Activated CD8-positive, alpha-beta T cell treated with anti-CD3 and anti-CD28 coated beads for 36 hours (primary cell): Measurements from ENCODE around the gene BNC2. TPM values are rescaled to one million over a fixed set of nuclear protein-coding genes. Genes with fewer than 3 reads are reported as not detected.

Experiments used
- ATAC-seq: fragments of 200-7000 bp; cut with Tn5 transposase; one replicate; pipeline ENCODE4 v1.10.0; 2021; ENCODE audit warnings: mild to moderate bottlenecking, moderate library complexity
- CTCF ChIA-PET: fragments of 350-600 bp; sonication (Branson Sonifier 250); formaldehyde crosslinking; loops from one replicate; lab custom pipeline; 2021; ENCODE audit warnings: antibody characterized with exemption; lab: Charles Lee
- POLR2A ChIA-PET: fragments of 350-600 bp; sonication (Branson Sonifier 250); formaldehyde crosslinking; loops from one replicate; lab custom pipeline; 2021; ENCODE audit warnings: antibody characterized with exemption; lab: Charles Lee
- DNase-seq: peaks from one replicate; pipeline ENCODE4 v3.0.0-alpha.2; 2020
- H3K27ac Mint-ChIP-seq: one replicate; pipeline ENCODE4 v1.8.0; 2021; ENCODE audit warnings: mild to moderate bottlenecking, mixed read lengths
- H3K27me3 Mint-ChIP-seq: one replicate; pipeline ENCODE4 v1.8.0; 2021; ENCODE audit warnings: mixed read lengths
- H3K36me3 Mint-ChIP-seq: one replicate; pipeline ENCODE4 v1.8.0; 2021; ENCODE audit warnings: low read depth, mixed read lengths
- H3K4me1 Mint-ChIP-seq: one replicate; pipeline ENCODE4 v1.8.0; 2021; ENCODE audit warnings: low read depth, mixed read lengths
- H3K4me3 Mint-ChIP-seq: one replicate; pipeline ENCODE4 v1.8.0; 2021; ENCODE audit warnings: mild to moderate bottlenecking, moderate library complexity, mixed read lengths
- H3K9me3 Mint-ChIP-seq: one replicate; pipeline ENCODE4 v1.8.0; 2021; ENCODE audit warnings: mixed read lengths
- intact Hi-C: fragments of 100-400 bp; cut with micrococcal nuclease; formaldehyde crosslinking; loops from one replicate; pipeline ENCODE4 v1.10.0; 2022
- total RNA-seq, 2 experiments: library from RNA; stranded (reverse); gene quantifications; one replicate each; pipeline ENCODE4 v1.2.3, GENCODE V29; 2021
- TF ChIP-seq, protein P1 (sequence below): fragments of 200-600 bp; IDR thresholded peaks from one replicate; pipeline ENCODE4 v1.8.0; 2022; ENCODE audit warnings: antibody characterized with exemption, mild to moderate bottlenecking

BNC2 gene
- total RNA-seq, 2 experiments from 2014 or later = not detected

GRCh38 chr9:16371306-16371705, 499.2 kb downstream of the BNC2 start:
- intact Hi-C loops = no loop called here
- DNase-seq = no peak
- ATAC-seq = no peak
- Mint-ChIP-seq H3K27me3 (no peaks in the 10 kb centered on the region), H3K27ac (no peak overlapping the region), H3K4me3 (no peak overlapping the region), H3K9me3 (no peaks in the 10 kb centered on the region), H3K36me3 (no peaks in the 10 kb centered on the region), H3K4me1 (no peaks in the 10 kb centered on the region)
- ChIA-PET CTCF (no interaction called here), POLR2A (no interaction called here)
- TF ChIP-seq, protein P1, sequence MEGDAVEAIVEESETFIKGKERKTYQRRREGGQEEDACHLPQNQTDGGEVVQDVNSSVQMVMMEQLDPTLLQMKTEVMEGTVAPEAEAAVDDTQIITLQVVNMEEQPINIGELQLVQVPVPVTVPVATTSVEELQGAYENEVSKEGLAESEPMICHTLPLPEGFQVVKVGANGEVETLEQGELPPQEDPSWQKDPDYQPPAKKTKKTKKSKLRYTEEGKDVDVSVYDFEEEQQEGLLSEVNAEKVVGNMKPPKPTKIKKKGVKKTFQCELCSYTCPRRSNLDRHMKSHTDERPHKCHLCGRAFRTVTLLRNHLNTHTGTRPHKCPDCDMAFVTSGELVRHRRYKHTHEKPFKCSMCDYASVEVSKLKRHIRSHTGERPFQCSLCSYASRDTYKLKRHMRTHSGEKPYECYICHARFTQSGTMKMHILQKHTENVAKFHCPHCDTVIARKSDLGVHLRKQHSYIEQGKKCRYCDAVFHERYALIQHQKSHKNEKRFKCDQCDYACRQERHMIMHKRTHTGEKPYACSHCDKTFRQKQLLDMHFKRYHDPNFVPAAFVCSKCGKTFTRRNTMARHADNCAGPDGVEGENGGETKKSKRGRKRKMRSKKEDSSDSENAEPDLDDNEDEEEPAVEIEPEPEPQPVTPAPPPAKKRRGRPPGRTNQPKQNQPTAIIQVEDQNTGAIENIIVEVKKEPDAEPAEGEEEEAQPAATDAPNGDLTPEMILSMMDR = no peak

DNA sequence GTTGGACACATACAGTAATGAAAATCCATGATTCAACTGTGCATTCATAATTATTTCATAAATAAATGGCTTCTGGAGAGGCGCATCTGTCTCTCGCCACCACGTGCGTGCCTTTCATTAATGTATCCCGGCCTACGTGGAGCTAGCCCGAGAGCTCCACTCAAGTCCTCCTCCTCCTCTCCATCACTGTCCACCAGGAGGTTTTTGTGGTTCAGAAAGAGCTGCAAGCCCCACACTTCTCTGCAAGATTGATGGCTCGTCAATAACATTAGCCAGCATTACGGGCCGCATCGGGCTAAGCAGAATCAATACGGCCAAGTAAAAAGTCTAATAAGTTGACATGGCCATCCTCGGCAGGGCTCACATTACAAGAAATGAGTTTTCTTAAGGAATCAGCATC, 499.8 kb downstream of the BNC2 start:
- TF ChIP-seq, protein P1 = no peak
- ATAC-seq (no peak), DNase-seq (no peak)
- POLR2A ChIA-PET = no interaction called here
- CTCF ChIA-PET = no interaction called here
- Mint-ChIP-seq H3K4me3 (no peak overlapping the region), H3K36me3 (no peaks in the 10 kb centered on the region), H3K9me3 (no peaks in the 10 kb centered on the region), H3K27ac (no peak overlapping the region), H3K4me1 (no peaks in the 10 kb centered on the region), H3K27me3 (no peaks in the 10 kb centered on the region)
- intact Hi-C loops = no loop called here

DNA sequence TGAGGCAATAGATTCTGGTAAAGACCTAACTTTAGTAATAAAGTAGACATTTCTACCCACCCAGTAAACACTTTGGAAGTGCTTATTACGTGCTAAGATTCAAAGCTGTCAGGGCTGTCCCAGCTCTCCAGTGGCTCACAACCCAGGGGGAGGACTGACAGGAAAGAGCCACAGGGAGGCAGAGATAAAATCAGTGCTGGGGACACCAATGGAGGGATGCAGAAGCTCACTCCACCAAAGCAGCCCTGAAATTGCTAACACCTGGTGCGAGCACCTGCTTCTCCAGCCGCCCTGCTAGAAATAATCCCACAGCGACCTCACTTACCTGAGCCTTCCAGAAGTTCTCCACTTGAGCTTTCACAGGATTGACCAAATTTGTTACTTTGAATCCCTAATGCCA, 501.0 kb downstream of the BNC2 start:
- Mint-ChIP-seq H3K36me3 (no peaks in the 10 kb centered on the region), H3K27ac (no peak overlapping the region), H3K4me1 (no peaks in the 10 kb centered on the region), H3K9me3 (no peaks in the 10 kb centered on the region), H3K27me3 (no peaks in the 10 kb centered on the region), H3K4me3 (no peak overlapping the region)
- no peak for DNase-seq
- POLR2A ChIA-PET = interaction anchor here (1.8 kb wide), 1 partner anchor 11 kb away, joined by 4 read pairs; no protein-coding TSS in a partner anchor
- TF ChIP-seq, protein P1 = no peak
- ATAC-seq = no peak
- intact Hi-C loops = no loop called here
- CTCF ChIA-PET = no interaction called here

DNA sequence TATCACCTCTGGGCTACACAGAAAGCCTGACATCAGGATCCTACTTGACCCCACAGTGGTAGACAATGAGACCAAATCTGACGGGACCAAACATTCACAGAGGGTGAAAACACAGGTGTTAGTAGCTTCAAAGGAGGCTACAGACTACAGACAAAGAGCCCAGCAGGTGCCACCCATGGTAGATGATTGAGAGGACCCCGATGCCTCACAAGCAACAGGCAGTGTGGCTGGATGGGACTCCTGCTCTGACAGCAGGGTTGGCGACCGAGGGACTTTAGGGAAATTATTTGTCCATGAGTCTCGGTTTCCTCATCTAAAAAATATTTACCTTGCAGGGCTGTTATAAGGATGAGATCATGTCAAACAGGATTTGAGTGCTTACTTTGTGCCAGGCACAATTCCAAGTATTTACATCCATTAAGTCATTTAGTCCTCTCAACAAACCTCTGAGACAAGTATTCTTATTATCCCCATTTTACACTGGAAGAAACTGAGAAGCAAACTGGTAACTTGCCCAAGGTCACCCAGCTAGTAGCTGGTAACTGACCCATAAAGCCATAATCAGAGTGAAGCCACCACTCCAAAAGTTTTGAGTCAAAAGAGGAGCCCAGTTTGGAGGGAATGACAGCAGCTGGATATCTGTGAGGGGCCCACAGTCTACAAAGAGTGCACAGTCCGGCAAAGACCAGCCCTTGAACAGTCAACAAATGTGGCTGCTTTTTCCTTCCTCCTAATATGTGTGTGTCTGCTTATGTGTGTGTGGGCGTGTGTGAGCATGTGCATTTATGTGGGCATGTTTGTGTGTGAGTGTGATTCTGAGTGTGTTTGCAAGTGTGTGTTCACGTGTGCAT, 502.0 kb downstream of the BNC2 start:
- ATAC-seq = no peak
- no peaks in the 10 kb centered on the region for H3K9me3 Mint-ChIP-seq
- intact Hi-C loops = no loop called here
- no peak overlapping the region for H3K4me3 Mint-ChIP-seq
- no peaks in the 10 kb centered on the region for H3K36me3 Mint-ChIP-seq
- ChIA-PET CTCF (no interaction called here), POLR2A (interaction anchor here (1.8 kb wide), 1 partner anchor 12 kb away, joined by 4 read pairs; no protein-coding TSS in a partner anchor)
- no peak for DNase-seq
- no peak overlapping the region for H3K27ac Mint-ChIP-seq
- no peaks in the 10 kb centered on the region for H3K27me3 Mint-ChIP-seq
- H3K4me1 Mint-ChIP-seq = no peaks in the 10 kb centered on the region
- TF ChIP-seq, protein P1 = no peak

DNA sequence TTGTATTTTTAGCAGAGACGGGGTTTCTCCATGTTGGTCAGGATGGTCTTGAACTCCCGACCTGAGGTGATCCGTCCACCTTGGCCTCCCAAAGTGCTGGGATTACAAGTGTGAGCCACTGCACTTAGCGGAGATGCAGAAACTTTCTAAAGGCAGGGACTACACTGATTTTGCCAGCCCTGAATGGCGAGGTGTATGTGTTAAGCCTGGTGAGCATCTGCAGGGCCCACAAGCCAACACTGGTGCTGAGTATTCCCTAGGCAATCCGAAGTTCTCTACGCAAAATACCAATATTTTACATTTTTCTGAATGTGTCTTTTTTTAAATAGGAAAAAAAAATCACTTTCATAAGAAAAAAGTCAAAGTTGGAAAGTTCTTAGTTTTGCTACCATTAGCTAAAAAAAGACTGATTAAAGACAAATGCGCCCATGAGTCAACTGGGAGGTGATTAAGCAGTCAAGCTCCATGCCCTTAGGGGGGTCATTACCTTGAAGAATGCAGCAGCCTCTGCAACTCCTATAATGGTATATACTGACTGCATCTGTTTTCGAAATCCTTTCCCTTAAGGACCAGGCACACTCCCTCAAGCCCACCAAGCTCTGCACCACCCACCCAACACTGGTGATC, 502.8 kb downstream of the BNC2 start:
- CTCF ChIA-PET = no interaction called here
- no peak overlapping the region for H3K4me3 Mint-ChIP-seq
- DNase-seq (no peak), ATAC-seq (no peak)
- intact Hi-C loops = no loop called here
- TF ChIP-seq, protein P1 = no peak
- no peaks in the 10 kb centered on the region for H3K36me3 Mint-ChIP-seq
- H3K27me3 Mint-ChIP-seq = no peaks in the 10 kb centered on the region
- H3K4me1 Mint-ChIP-seq = no peaks in the 10 kb centered on the region
- H3K27ac Mint-ChIP-seq = no peak overlapping the region
- no peaks in the 10 kb centered on the region for H3K9me3 Mint-ChIP-seq
- POLR2A ChIA-PET = no interaction called here
